ENCODE results near the gene TMEM225B. TPM values are rescaled to one million over a fixed set of nuclear protein-coding genes. Genes with fewer than 3 reads are reported as not detected.

The TMEM225B gene
- total RNA-seq, 1 experiment from 2014 or later, result 1.3 TPM

GRCh38 chr7:99625321-99625720 is 27.3 kb downstream of the TMEM225B start:
- Histone ChIP-seq H3K27ac (ENCODE audit: low read depth, low read length, poor library complexity, severe bottlenecking) (no peak overlapping the region), H3K36me3 (ENCODE audit: insufficient read depth, low read length, poor library complexity, severe bottlenecking) (peaks cover 87% of the 10 kb centered on the region), H3K27me3 (replicated peaks; ENCODE audit: insufficient read depth, low read depth, low read length, poor library complexity) (no peaks in the 10 kb centered on the region), H3K9me3 (ENCODE audit: low read depth, low read length, poor library complexity, severe bottlenecking) (no peaks in the 10 kb centered on the region), H3K4me1 (ENCODE audit: insufficient read depth, low read length, poor library complexity, severe bottlenecking) (no peaks in the 10 kb centered on the region), H3K4me3 (ENCODE audit: low read depth, low read length, poor library complexity, severe bottlenecking) (no peak overlapping the region)
- POLR2A ChIA-PET (ENCODE audit: low non-redundant PET), result no interaction called here
- BruUV-seq (replicated peaks), result no TSS peak
- TF ChIP-seq EZH2 (IDR thresholded peaks at IDR 0.05; ENCODE audit: borderline replicate concordance, low read depth, low read length, poor library complexity, severe bottlenecking) (no peak), CTCF (conservative IDR thresholded peaks at IDR 0.05; ENCODE audit: low read depth, low read length) (no peak)
- intact Hi-C loops (cut with micrococcal nuclease; ENCODE audit: unreplicated experiment), result no loop called here
- no peak for DNase-seq (ENCODE audit: low spot score)
- CTCF ChIA-PET, result no interaction called here

GRCh38 chr7:99625961-99626360 is 27.9 kb downstream of the TMEM225B start:
- Histone ChIP-seq H3K4me3 (ENCODE audit: low read depth, low read length, poor library complexity, severe bottlenecking) (no peak overlapping the region), H3K9me3 (ENCODE audit: low read depth, low read length, poor library complexity, severe bottlenecking) (no peaks in the 10 kb centered on the region), H3K4me1 (ENCODE audit: insufficient read depth, low read length, poor library complexity, severe bottlenecking) (no peaks in the 10 kb centered on the region), H3K27ac (ENCODE audit: low read depth, low read length, poor library complexity, severe bottlenecking) (no peak overlapping the region), H3K36me3 (ENCODE audit: insufficient read depth, low read length, poor library complexity, severe bottlenecking) (peaks cover 87% of the 10 kb centered on the region), H3K27me3 (replicated peaks; ENCODE audit: insufficient read depth, low read depth, low read length, poor library complexity) (no peaks in the 10 kb centered on the region)
- intact Hi-C loops (cut with micrococcal nuclease; ENCODE audit: unreplicated experiment), result no loop called here
- CTCF ChIA-PET, result no interaction called here
- DNase-seq (ENCODE audit: low spot score), result no peak
- no peak for TF ChIP-seq CTCF (conservative IDR thresholded peaks at IDR 0.05; ENCODE audit: low read depth, low read length)
- no peak for TF ChIP-seq EZH2 (IDR thresholded peaks at IDR 0.05; ENCODE audit: borderline replicate concordance, low read depth, low read length, poor library complexity, severe bottlenecking)
- POLR2A ChIA-PET (ENCODE audit: low non-redundant PET), result no interaction called here
- BruUV-seq (replicated peaks), result no TSS peak

- DNase-seq (ENCODE audit: low spot score), result no peak
- Histone ChIP-seq H3K36me3 (ENCODE audit: insufficient read depth, low read length, poor library complexity, severe bottlenecking) (peaks cover 80% of the 10 kb centered on the region), H3K27ac (ENCODE audit: low read depth, low read length, poor library complexity, severe bottlenecking) (no peak overlapping the region), H3K27me3 (replicated peaks; ENCODE audit: insufficient read depth, low read depth, low read length, poor library complexity) (no peaks in the 10 kb centered on the region), H3K9me3 (ENCODE audit: low read depth, low read length, poor library complexity, severe bottlenecking) (no peaks in the 10 kb centered on the region), H3K4me3 (ENCODE audit: low read depth, low read length, poor library complexity, severe bottlenecking) (no peak overlapping the region), H3K4me1 (ENCODE audit: insufficient read depth, low read length, poor library complexity, severe bottlenecking) (no peaks in the 10 kb centered on the region)
- CTCF ChIA-PET, result no interaction called here
- intact Hi-C loops (cut with micrococcal nuclease; ENCODE audit: unreplicated experiment), result no loop called here
- BruUV-seq (replicated peaks), result no TSS peak
- TF ChIP-seq CTCF (conservative IDR thresholded peaks at IDR 0.05; ENCODE audit: low read depth, low read length), result no peak
- no peak for TF ChIP-seq EZH2 (IDR thresholded peaks at IDR 0.05; ENCODE audit: borderline replicate concordance, low read depth, low read length, poor library complexity, severe bottlenecking)
- POLR2A ChIA-PET (ENCODE audit: low non-redundant PET), result no interaction called here
Measured at GRCh38 chr7:99626661-99627060, 28.6 kb downstream of the TMEM225B start.
